ENCODE measurements around the gene PDGFA.

DNA sequence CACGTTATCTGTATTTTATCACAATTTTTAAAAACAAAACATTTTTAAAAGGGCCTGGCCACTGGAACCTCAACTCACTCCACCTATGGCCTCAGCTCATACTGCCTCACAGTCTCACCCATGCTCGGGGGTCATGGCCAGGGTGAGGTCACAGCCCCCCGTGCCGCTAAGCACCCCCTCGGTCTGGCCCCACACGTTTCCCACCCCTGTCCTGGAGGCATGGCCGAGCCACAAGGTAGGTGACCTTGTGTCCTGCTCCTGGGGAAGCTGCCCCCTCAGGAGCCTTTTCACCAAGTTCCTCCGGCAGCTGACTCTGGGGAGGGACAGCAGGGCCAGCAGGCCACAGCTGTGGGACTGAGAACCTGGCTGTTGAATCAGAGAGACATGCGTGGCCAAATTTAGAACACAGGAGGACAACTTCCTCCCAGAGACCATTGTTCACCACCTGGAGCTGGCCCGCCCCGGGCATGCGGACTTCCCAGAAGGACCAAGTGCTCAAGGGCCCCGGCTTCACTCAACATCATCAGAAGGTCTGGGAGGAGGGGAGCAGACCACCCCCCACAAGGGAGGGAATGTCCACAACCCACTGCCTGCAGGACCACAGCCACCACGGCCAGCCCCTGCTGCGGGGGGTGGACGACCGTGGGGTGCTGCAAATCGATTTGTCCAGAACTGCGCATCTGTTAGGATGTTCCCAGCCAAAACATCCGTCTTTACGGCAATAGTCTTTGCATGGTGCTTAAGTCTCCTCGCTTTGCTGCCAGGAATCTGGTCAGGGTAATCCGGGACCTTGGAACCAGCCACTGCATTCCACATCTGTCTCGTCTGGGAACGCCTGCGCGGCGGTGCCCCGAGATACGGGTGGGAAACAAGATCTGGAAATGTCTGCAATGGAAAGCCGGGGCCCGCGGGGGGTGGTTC lies 48.6 kb upstream of the PDGFA start:
- TF ChIP-seq POLR2AphosphoS5 (IDR thresholded peaks at IDR 0.05; ENCODE audit: low read depth, low read length) = no peak
- TF ChIP-seq REST (IDR thresholded peaks at IDR 0.05; ENCODE audit: insufficient read depth in 1 of 2, low read depth in 2 of 2, low read length in 2 of 2) = no peak
- TF ChIP-seq TAF1 (IDR thresholded peaks at IDR 0.05; ENCODE audit: borderline replicate concordance, insufficient read depth, low read length) = no peak
- TF ChIP-seq SIN3A (IDR thresholded peaks at IDR 0.05; ENCODE audit: borderline replicate concordance, insufficient read depth, low read length) = no peak
- no peak for TF ChIP-seq FOXP2 (optimal IDR thresholded peaks at IDR 0.05; ENCODE audit: borderline replicate concordance, extremely low read depth, extremely low read length, insufficient read depth)
